Erythroblast (primary cell): ENCODE measurements around the gene AP1M2.
A peak's percentile ranks its signal among the peaks of the same experiment; 100 is the strongest.

Source experiments
- GATA1 ChIP-seq: IDR thresholded peaks from 2 replicates; pipeline ENCODE4 v1.6.1; 2011; ENCODE audit warnings: low read depth, mild to moderate bottlenecking, control low read depth, low read length, moderate library complexity
- POLR2A ChIP-seq: IDR thresholded peaks from 2 replicates; pipeline ENCODE4 v1.6.1; 2011; ENCODE audit warnings: mild to moderate bottlenecking, low read length

- TF ChIP-seq GATA1 (no peak), POLR2A (peak; percentile 39)
Observed at GRCh38 chr19:10552510-10553053, 34.5 kb downstream of the AP1M2 start.
